ENCODE data around the gene RTTN.
"Not testable (repeated sequence)": the region's sequence is repeated elsewhere in the genome, so short reads cannot be mapped to it uniquely, and the experiment has no call there.

The RTTN gene

GRCh38 chr18:70148039-70148938 is 57.2 kb downstream of the RTTN start:
- DNase-seq: no peak

GRCh38 chr18:70146174-70146573 is 59.3 kb downstream of the RTTN start:
- DNase-seq: no peak

- DNase-seq: no peak
These were observed 63.5 kb downstream of the RTTN start for GRCh38 chr18:70142001-70142400.

GRCh38 chr18:70139138-70139537 is 66.3 kb downstream of the RTTN start:
- peak; percentile 23 for DNase-seq

- DNase-seq: peak; percentile 17
These were observed 69.9 kb downstream of the RTTN start for GRCh38 chr18:70135604-70136003.

- DNase-seq: no peak
These were observed 72.5 kb downstream of the RTTN start for GRCh38 chr18:70132999-70133398.

- no peak for DNase-seq
These were observed 77.2 kb downstream of the RTTN start for GRCh38 chr18:70128271-70128670.

GRCh38 chr18:70127359-70127758 is 78.1 kb downstream of the RTTN start:
- no peak for DNase-seq

- no peak for DNase-seq
These were observed 78.7 kb downstream of the RTTN start for GRCh38 chr18:70126832-70127231.

- DNase-seq: no peak
These were observed 81.3 kb downstream of the RTTN start for GRCh38 chr18:70124139-70124538.

GRCh38 chr18:70121842-70122241 is 83.6 kb downstream of the RTTN start:
- DNase-seq: no peak

- DNase-seq: no peak
These were observed 88.5 kb downstream of the RTTN start for GRCh38 chr18:70116949-70117348.

GRCh38 chr18:70113511-70113910 is 92.0 kb downstream of the RTTN start:
- no peak for DNase-seq

- DNase-seq: no peak
These were observed 94.8 kb downstream of the RTTN start for GRCh38 chr18:70110678-70111077.

- no peak for DNase-seq
These were observed 98.4 kb downstream of the RTTN start for GRCh38 chr18:70107091-70107490.

GRCh38 chr18:70102854-70103253 is 102.6 kb downstream of the RTTN start:
- DNase-seq: not testable (repeated sequence)

- DNase-seq: no peak
These were observed 115.6 kb downstream of the RTTN start for GRCh38 chr18:70089858-70090257.

GRCh38 chr18:70086085-70086484 is 119.4 kb downstream of the RTTN start:
- no peak for DNase-seq

GRCh38 chr18:70085641-70086040 is 119.8 kb downstream of the RTTN start:
- no peak for DNase-seq

- peak; percentile 13 for DNase-seq
These were observed 123.1 kb downstream of the RTTN start for GRCh38 chr18:70082430-70082829.

GRCh38 chr18:70078106-70078505 is 127.4 kb downstream of the RTTN start:
- no peak for DNase-seq

- DNase-seq: no peak
These were observed 129.6 kb downstream of the RTTN start for GRCh38 chr18:70075906-70076305.

GRCh38 chr18:70074116-70074515 is 131.4 kb downstream of the RTTN start:
- no peak for DNase-seq

GRCh38 chr18:70073432-70073831 is 132.1 kb downstream of the RTTN start:
- DNase-seq: no peak

- DNase-seq: no peak
These were observed 132.8 kb downstream of the RTTN start for GRCh38 chr18:70072678-70073077.

Measured in midbrain (tissue), 1 donor.